ENCODE measurements around the gene FAM47E. TPM values are rescaled to one million over a fixed set of nuclear protein-coding genes. Genes with fewer than 3 reads are reported as not detected.

Gene FAM47E
- total RNA-seq, 1 experiment from 2014 or later: 2.0 TPM

DNA sequence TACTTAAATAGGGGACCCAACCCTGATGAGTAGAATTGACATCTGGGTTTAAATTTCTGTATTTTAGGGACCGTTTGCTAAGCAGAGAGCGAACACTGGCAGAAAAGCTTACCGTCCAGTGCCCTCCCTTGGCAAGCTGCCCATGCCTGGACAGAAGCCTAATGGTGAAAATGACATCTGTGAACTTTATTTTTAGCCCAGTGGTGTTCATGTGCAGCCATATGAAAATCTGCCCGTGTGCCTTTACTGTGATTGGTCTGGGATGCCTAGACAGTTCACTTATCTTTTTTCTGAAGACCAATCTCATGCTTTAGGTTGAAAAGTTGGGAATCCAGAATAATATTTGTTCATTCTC is 56.1 kb downstream of the FAM47E start:
- H3K9ac ChIP-seq (ENCODE audit: extremely low read depth, insufficient read length, low read length): no peak overlapping the region
- no peak overlapping the region for H3K27ac Mint-ChIP-seq
- H3T11ph ChIP-seq (ENCODE audit: low read length): no peak overlapping the region
- no peak overlapping the region for H2AFZ ChIP-seq (ENCODE audit: low read length)
- no peaks in the 10 kb centered on the region for H3K79me1 ChIP-seq (ENCODE audit: insufficient read depth, low read depth, low read length, poor library complexity, severe bottlenecking)
- no peak overlapping the region for H2BK12ac ChIP-seq (ENCODE audit: insufficient read length, low read depth, low read length)
- peaks cover 17% of the 10 kb centered on the region for H3K27me3 Mint-ChIP-seq (ENCODE audit: low read depth)
- no peak overlapping the region for H4K91ac ChIP-seq (ENCODE audit: insufficient read length, low read depth, low read length)
- H3K36me3 Mint-ChIP-seq (ENCODE audit: insufficient read depth in 1 of 3, low read depth in 3 of 3): peaks cover 6 to 15% (median 12%) of the 10 kb centered on the region in 3 experiments; a peak in 5 of 7 replicates
- no peak overlapping the region for H3K4ac ChIP-seq (ENCODE audit: low read depth, low read length)
- H3K27me3 ChIP-seq (ENCODE audit: insufficient read depth, low read length): peaks cover 4% of the 10 kb centered on the region; the same call in 1 of the 2 replicates
- no CpG with 5 or more reads among the region's 4 CpGs for WGBS (ENCODE audit: extremely low coverage, insufficient read length, low lambda C conversion rate)
- H3K14ac ChIP-seq (ENCODE audit: insufficient read depth, low read length): no peak overlapping the region; the same call in 1 of the 2 replicates
- no peak overlapping the region for H3K23ac ChIP-seq (ENCODE audit: insufficient read length, low read depth, low read length)
- no peak overlapping the region for H2BK120ac ChIP-seq (ENCODE audit: low read depth, low read length, poor library complexity, severe bottlenecking)
- H3K56ac ChIP-seq (ENCODE audit: insufficient read length, low read depth, low read length): no peak overlapping the region
- no peaks in the 10 kb centered on the region for H3K9me3 ChIP-seq (ENCODE audit: control insufficient read depth, low read depth, low read length)
- peaks cover 6 to 20% of the 10 kb centered on the region in 2 experiments for H3K4me1 Mint-ChIP-seq
- H3K9me3 Mint-ChIP-seq: no peaks in the 10 kb centered on the region; a peak in 1 of 5 replicates
- DNase-seq: no peak
- H3K4me1 ChIP-seq (ENCODE audit: insufficient read depth, low read length): peaks cover 1% of the 10 kb centered on the region; the same call in 1 of the 2 replicates
- peaks cover 15% of the 10 kb centered on the region for H3K23me2 ChIP-seq (ENCODE audit: insufficient read length, low read depth, low read length, poor library complexity, severe bottlenecking)
- no peak overlapping the region for H4K5ac ChIP-seq (ENCODE audit: insufficient read length, low read depth, low read length)
- peak overlapping the region; percentile 80 for H3K4me2 ChIP-seq (ENCODE audit: insufficient read depth, insufficient read length, low read length)
- H3K4me3 Mint-ChIP-seq: peak overlapping the region; percentile 86 to 89
- no peaks in the 10 kb centered on the region for H3K79me2 ChIP-seq (ENCODE audit: insufficient read depth, low read length)
- TF ChIP-seq, protein P1, sequence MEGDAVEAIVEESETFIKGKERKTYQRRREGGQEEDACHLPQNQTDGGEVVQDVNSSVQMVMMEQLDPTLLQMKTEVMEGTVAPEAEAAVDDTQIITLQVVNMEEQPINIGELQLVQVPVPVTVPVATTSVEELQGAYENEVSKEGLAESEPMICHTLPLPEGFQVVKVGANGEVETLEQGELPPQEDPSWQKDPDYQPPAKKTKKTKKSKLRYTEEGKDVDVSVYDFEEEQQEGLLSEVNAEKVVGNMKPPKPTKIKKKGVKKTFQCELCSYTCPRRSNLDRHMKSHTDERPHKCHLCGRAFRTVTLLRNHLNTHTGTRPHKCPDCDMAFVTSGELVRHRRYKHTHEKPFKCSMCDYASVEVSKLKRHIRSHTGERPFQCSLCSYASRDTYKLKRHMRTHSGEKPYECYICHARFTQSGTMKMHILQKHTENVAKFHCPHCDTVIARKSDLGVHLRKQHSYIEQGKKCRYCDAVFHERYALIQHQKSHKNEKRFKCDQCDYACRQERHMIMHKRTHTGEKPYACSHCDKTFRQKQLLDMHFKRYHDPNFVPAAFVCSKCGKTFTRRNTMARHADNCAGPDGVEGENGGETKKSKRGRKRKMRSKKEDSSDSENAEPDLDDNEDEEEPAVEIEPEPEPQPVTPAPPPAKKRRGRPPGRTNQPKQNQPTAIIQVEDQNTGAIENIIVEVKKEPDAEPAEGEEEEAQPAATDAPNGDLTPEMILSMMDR (conservative IDR thresholded peaks at IDR 0.05): no peak
- H4K8ac ChIP-seq (replicated peaks; ENCODE audit: insufficient read length, low read depth, low read length): no peak overlapping the region
- no peak overlapping the region for H3K18ac ChIP-seq (ENCODE audit: insufficient read length, low read depth, low read length)
- no peak overlapping the region for H2BK20ac ChIP-seq (ENCODE audit: low read depth, low read length, poor library complexity, severe bottlenecking)
- no peak overlapping the region for H2AK5ac ChIP-seq (ENCODE audit: insufficient read length, low read length)
- no peak overlapping the region for H2BK5ac ChIP-seq (ENCODE audit: insufficient read length, low read length)
- H3K27ac ChIP-seq (ENCODE audit: insufficient read length, low read depth, low read length): no peak overlapping the region
- H4K20me1 ChIP-seq (ENCODE audit: control insufficient read depth, insufficient read depth, insufficient read length): no peaks in the 10 kb centered on the region
- no peak overlapping the region for H2BK15ac ChIP-seq (ENCODE audit: low read depth, low read length)

All from H9 (cell line).